GM21447 (cell line): ENCODE results near the gene NFX1.

Source experiments
- ATAC-seq: cut with Tn5 transposase; IDR thresholded peaks from one replicate; pipeline ENCODE4 v1.9.1; 2021; ENCODE audit not compliant: unreplicated experiment

Gene NFX1

DNA sequence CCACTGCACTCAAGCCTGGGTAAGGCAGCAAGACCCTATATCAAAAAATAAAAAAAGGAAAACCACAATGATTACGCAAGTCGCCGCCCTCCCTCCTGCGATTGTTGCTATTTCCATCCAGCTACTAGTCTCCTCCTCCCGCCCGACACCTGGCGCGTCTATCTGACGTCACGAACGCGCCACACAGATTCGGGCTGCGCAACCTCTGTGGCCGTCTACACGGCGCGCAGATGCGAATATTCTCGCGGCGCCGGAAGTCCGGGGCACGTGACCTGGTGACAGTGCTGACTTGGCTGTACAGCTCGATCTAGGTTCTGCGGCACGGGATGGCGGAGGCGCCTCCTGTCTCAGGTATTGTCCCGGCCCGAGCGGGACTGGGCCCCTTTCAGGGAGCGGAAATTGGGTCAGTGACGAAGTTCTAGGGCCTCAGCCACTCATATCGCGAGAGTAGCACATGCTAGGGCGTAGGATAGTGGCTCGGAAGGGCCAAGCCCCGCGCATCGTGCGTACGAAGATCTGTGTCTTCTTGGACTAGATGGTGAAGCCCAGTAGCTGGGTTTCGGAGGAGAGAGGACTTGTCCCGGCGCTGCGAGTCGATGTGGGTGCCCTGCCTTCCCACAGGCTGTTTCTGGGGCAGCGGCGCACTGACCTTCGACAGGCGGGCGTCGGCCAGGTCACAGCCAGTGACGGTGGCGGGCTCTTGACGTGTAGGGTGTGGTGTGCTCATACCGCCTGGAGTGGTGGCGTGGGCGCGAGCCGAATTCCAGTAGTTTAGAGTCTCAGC, at the start of gene NFX1:
Gene NFX1, plus strand, starts transcription at position 270 of the 784 bp plus-strand sequence. Its CDS starts 57 bp downstream, at position 327.
- ATAC-seq = peak; percentile 86

DNA sequence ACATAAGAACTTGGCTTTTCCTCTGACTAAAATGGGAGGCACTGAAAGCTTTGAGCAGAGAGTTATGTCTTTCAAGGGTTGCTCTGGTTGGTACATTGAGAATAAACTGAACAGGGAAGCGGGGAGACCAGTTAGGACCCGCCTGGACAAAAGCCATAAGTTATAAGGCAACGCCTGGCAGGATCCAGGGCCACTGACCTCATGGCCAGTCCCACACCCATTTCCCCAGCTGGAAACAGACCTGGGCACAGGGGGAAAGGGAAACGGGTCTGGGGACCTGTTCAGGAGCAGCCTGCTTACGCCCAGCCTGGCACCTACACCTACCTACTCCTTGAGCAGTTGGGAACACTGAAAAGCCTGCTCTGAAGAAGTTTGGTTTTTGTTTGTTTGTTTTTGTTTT, 49.0 kb upstream of the NFX1 start:
- no peak for ATAC-seq

- no peak for ATAC-seq
These were observed 47.6 kb upstream of the NFX1 start for GRCh38 chr9:33242609-33243134.

- ATAC-seq = no peak
These were observed 46.1 kb upstream of the NFX1 start for GRCh38 chr9:33244137-33244784.

- no peak for ATAC-seq
These were observed 45.0 kb upstream of the NFX1 start for GRCh38 chr9:33245341-33245740.

DNA sequence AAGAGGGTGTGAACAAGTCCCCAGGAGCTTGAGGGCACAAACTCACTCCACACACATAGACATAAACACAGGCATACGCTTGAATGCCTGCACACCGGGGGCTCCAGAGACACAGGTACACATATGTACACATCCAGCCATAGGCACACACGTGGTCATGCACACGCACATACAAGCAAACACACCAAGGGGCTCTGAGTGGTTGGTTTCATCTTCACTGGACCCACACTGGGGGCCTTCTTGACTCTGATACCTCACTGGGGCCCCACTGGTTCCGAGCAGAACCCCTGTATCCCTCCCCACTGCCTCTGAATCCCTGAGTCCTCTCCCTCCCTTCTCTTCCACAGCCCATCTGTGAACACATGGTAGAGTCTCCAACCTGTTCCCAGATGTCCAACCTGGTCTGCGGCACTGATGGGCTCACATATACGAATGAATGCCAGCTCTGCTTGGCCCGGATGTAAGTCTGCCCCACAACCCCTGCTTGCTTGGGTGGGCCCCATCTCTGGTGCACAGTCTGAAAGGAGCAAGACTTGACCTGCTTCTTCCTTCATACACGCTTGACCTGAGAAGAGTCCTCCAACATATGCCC, 44.0 kb upstream of the NFX1 start:
- ATAC-seq = no peak

- no peak for ATAC-seq
These were observed 41.7 kb upstream of the NFX1 start for GRCh38 chr9:33248606-33249005.

DNA sequence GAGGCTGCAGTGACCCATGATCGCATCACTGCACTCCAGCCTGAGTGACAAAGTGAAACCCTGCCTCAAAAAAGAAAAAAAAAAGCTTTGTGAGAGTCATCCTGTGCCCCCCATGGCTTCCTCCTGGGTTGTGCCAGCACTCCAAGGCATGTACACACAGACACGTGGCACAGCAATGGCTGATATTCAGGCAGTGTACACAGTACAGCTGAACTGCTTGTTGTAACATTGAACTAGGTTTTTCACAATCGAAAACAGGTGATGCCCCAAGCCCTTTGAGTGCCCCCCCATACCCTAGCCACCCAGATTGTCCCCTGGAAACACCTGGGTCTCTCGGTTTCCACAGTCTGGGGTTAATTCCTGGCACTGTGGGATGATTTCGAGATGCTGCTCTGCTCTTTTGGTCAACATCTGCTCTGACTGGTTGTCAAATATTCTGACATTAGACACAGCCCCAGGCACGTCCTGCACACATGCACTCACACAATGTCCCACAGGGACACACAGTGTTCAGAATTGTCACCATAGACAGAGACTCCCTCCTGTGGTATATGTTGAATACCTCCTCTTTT, 41.1 kb upstream of the NFX1 start:
- ATAC-seq = peak; percentile 68

GRCh38 chr9:33249983-33250382, 40.3 kb upstream of the NFX1 start:
- ATAC-seq = no peak

DNA sequence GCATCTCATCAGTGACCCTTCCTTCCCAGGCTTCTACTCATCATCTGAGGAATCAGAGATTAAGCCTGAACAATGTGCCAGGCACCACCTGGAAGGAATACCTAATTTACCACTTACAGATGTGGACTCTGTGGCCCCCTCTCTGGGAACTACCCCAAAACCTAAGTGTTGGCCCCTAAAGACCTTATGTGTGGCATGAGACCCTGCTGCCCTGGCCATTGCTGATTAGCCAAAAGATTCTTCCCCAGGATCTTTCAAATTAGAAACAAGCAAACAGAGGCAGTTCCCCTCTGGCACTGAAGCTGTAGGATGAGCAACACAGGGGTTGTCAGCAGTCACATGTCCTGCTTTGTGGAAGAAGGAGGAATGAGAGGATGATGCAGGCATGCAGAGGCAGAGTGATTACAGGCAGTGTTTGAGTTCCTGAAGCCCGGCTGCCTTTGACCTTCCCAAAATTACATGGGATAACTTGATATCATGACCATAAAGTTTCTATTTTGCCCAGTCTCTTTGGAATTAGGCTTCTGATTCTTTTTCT, 39.8 kb upstream of the NFX1 start:
- ATAC-seq = no peak

DNA sequence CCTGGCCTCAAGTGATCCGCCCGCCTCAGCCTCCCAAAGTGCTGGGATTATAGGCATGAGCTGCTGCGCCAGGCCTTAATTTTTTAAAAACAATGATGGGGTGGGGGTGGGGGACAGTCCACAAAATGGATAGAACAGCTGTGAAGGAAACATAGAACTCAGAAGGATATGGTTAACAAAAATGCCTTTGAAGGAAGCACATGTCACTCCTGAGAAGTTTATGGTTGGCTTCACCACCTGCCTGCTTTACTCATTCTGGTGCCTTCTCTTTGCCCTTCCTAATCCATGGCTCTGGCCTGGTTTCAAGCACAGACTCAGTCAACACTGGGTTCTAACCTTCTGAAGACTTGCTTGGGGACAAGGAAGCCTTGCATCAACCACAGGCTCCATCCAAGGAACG, 36.1 kb upstream of the NFX1 start:
- no peak for ATAC-seq

DNA sequence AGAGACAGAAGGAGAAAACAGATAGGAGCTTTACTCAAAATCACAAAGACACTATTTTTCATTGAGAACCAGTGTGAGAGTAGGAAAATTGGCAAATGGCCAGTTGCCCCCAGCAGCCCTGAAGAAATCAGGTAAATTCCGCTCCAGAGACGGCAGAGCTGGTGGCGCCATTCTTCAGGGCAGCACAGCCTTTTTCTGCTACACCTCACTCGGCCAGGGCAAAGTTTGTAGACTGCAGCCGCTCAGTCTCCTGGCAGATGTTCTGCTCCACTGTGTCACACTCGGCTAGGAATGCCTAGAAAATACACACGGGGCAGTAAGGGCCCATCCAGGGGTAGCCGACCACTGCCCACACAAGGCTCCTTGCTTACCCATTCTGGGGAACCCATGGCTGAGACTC, 35.3 kb upstream of the NFX1 start:
- no peak for ATAC-seq

DNA sequence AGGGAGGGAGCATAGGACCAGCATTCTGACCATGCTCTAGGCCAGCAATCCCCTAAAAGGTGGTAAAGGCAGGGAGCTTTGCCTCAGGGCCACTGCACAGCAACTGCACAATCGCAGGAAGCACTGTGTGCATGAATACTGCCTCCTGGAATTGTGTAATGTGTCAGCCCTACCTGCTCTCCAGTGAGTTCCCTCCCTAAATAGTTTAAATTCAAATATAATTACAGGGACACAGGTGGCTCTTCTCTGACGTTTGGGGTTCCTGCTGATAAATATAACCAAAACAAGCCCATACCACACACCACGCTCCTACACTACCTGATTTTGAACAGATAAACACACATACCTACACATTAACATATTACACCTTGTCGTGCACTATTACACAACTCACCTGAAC, 34.8 kb upstream of the NFX1 start:
- no peak for ATAC-seq

DNA sequence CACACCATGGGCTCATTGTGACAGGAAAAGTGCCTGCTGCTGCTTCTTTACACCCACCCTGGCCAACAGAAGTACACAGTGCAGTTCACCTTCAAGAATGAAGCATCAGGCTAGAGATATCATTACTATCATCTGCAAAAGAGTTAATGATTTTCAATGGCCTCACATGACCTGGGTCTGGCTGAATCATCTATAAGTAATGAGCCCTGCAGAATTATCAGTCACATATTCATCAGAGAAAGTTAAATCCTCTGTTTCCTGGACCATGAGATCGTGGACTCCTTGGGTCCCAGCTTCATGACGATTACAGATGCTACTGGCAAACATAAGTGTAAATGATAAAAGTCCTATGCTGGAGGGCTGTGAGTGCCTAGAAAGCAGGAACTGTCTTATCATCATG, 34.1 kb upstream of the NFX1 start:
- ATAC-seq = no peak

- no peak for ATAC-seq
These were observed 33.0 kb upstream of the NFX1 start for GRCh38 chr9:33257276-33257675.

GRCh38 chr9:33260372-33260771, 29.9 kb upstream of the NFX1 start:
- no peak for ATAC-seq

DNA sequence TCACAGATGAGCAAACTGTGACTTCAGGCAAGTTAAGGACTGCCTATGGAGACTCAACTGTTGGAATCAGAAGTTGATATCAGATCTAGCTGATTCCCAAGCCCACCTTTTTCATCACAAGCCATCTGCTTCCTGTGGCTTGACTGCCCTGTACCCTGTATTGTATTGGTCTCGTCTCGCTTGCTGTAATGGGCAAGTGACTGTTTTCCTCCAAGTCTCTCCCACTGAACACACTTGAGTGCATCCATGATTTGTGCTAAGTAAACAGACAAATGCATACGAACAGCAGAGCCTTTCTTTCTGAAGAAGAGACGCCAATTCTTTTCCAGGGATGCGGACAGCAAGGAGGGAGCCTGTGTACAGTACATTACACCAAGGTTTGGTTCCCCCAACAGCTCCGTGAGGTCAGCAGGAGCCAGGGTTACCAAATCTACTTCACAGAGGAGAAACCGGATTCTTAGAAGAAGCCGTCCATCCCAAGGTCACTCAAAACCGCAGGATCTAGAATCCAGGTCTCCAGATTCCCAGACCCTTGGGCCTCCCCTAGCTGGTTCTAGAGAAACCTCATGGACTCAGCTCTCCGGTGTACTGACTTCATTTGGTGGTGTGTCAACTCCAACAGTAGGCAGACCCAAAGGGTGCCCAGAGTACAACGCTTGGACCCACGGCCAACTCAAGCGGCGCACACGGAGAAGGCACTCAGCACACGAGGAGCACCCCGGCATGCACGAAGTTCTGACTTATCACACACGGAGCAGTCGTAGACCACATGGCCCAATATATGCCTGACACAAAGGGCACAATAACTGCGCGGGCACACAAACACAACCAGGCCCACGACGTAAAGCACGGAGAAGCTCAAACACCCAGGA, 26.9 kb upstream of the NFX1 start:
- ATAC-seq = peak; percentile 4

GRCh38 chr9:33264003-33264472, 26.3 kb upstream of the NFX1 start:
- ATAC-seq = peak; percentile 38

- ATAC-seq = peak; percentile 88
These were observed 25.7 kb upstream of the NFX1 start, which contains the start of the genes BAG1 and CHMP5 for GRCh38 chr9:33264473-33265177. Gene BAG1 (minus strand): TSS chr9:33264708. Gene CHMP5 (plus strand): TSS chr9:33265049. CDS start chr9:33265079, 30 bp downstream.
